BJ (cell line): Measurements from ENCODE around the gene EPB41. TPM values are rescaled to one million over a fixed set of nuclear protein-coding genes. Genes with fewer than 3 reads are reported as not detected.
A peak's percentile ranks its signal among the peaks of the same experiment; 100 is the strongest.

Experiments
- CTCF ChIA-PET: fragments of 350-600 bp; formaldehyde crosslinking; extraction: SDS; loops from one replicate; lab custom pipeline; 2021; ENCODE audit warnings: antibody characterized with exemption, inconsistent platforms; lab: Yijun Ruan, JAX
- POLR2A ChIA-PET: fragments of 300-600 bp; sonication (Branson Sonifier 250); formaldehyde crosslinking; extraction: SDS; loops from one replicate; lab custom pipeline; 2021; ENCODE audit warnings: antibody characterized with exemption; lab: Charles Lee
- DNase-seq: peaks from one replicate; pipeline ENCODE4 v3.0.0-alpha.2; 2011; ENCODE audit warnings: low read depth
- H3K27me3 ChIP-seq: 2 replicates; pipeline ENCODE4 v1.6.0; 2011; ENCODE audit warnings: low read length; ENCODE audit not compliant: control insufficient read depth, insufficient read depth
- H3K36me3 ChIP-seq: 2 replicates; pipeline ENCODE4 v1.5.1; 2011; ENCODE audit warnings: low read length; ENCODE audit not compliant: control insufficient read depth, insufficient read depth
- H3K4me3 ChIP-seq: 2 replicates; pipeline ENCODE4 v1.5.1; 2011; ENCODE audit warnings: low read depth, mild to moderate bottlenecking, control low read depth, low read length
- polyA plus RNA-seq: library from polyadenylated mRNA; depleted of rRNA; stranded (reverse); fragments of >200 nt; gene quantifications from 2 replicates; pipeline ENCODE4 v1.2.3, GENCODE V29; 2011
- TF ChIP-seq, protein P1 (sequence below): IDR thresholded peaks from 2 replicates; pipeline ENCODE4 v1.5.1; 2011; ENCODE audit warnings: low read depth, mild to moderate bottlenecking, control low read depth, inconsistent platforms, low read length, moderate library complexity; ENCODE audit not compliant: insufficient read depth

EPB41 gene
- polyA plus RNA-seq, 1 experiment = 7.5 TPM

DNA sequence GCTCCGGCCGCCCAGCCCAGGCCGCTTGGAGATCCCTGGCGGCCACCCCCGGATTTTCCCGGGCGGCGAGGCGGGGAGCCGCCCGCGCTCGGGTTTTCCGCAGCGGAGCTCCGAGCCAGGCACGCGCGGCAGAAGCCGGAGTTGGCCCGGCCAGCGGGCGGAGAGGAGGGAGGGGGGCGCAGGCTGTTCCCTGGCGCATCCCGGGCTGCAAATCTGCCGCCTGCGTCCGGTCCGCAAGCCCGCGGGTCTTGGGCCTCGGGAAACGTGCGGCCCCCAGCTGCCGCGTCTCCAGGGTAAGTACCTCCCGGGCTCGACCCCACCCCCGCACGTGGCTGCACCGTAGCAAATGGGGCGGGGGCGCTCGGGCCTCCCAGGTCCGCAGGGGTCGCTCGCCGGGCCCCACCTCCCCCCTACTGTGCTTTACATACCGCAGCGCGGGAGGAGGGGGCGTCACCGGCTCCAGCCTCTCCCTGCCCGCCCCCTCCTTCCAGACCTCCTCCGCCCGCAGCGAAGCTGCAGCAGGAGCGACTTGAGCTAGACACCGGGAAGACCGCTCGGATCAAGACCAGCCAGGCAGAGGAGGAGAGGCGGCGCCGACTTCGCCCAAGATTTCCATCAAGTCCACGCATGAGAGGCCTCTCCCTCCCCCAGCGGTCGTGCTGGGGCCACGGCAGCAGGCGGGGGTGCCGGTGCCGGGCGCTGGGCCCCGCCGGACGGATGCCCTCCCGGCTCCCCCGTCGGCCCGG is 207.7 kb downstream of the EPB41 start:
- H3K27me3 ChIP-seq = no peaks in the 10 kb centered on the region
- TF ChIP-seq, protein P1, sequence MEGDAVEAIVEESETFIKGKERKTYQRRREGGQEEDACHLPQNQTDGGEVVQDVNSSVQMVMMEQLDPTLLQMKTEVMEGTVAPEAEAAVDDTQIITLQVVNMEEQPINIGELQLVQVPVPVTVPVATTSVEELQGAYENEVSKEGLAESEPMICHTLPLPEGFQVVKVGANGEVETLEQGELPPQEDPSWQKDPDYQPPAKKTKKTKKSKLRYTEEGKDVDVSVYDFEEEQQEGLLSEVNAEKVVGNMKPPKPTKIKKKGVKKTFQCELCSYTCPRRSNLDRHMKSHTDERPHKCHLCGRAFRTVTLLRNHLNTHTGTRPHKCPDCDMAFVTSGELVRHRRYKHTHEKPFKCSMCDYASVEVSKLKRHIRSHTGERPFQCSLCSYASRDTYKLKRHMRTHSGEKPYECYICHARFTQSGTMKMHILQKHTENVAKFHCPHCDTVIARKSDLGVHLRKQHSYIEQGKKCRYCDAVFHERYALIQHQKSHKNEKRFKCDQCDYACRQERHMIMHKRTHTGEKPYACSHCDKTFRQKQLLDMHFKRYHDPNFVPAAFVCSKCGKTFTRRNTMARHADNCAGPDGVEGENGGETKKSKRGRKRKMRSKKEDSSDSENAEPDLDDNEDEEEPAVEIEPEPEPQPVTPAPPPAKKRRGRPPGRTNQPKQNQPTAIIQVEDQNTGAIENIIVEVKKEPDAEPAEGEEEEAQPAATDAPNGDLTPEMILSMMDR = no peak
- peak overlapping the region; percentile 79 for H3K4me3 ChIP-seq
- ChIA-PET CTCF (interaction anchor here (0.6 to 2.9 kb wide), 14 partner anchors 9 to 242 kb away, joined by 3 to 16 read pairs (median 4); partner anchors contain the start of gene SRSF4), POLR2A (interaction anchor here (0.6 kb wide), 3 partner anchors 60 to 240 kb away, joined by 3 to 4 read pairs (median 3); partner anchors contain the start of gene SRSF4)
- DNase-seq = no peak
- H3K36me3 ChIP-seq = peaks cover 7% of the 10 kb centered on the region

DNA sequence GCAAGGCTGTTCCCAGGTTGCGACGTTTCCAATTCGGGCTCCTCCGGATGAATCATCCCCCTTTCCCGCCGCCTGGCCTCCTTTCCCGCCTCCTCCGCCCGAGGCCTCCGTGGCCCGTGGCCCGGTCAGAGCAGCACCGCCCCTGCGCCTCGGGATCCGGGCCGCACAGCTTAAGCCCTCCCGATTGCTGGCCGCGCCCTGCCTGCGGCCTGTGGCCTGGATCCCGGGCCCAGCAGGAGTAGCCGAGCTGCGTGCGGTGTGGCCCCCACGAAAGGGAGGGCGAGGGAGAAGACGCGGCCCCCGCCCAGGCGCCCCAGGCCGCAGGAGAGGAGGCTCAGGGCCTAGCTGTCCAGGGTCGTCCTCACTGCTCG is 208.3 kb downstream of the EPB41 start:
- ChIA-PET CTCF (interaction anchor here (0.6 to 2.9 kb wide), 6 partner anchors 10 to 242 kb away, joined by 3 to 16 read pairs (median 9); no protein-coding TSS in a partner anchor), POLR2A (interaction anchor here (0.6 kb wide), 3 partner anchors 59 to 241 kb away, joined by 3 to 4 read pairs (median 3); partner anchors contain the start of gene SRSF4)
- Histone ChIP-seq H3K27me3 (no peaks in the 10 kb centered on the region), H3K4me3 (peak overlapping the region; percentile 79), H3K36me3 (peaks cover 7% of the 10 kb centered on the region)
- TF ChIP-seq, protein P1 = no peak
- DNase-seq = peak; percentile 32

DNA sequence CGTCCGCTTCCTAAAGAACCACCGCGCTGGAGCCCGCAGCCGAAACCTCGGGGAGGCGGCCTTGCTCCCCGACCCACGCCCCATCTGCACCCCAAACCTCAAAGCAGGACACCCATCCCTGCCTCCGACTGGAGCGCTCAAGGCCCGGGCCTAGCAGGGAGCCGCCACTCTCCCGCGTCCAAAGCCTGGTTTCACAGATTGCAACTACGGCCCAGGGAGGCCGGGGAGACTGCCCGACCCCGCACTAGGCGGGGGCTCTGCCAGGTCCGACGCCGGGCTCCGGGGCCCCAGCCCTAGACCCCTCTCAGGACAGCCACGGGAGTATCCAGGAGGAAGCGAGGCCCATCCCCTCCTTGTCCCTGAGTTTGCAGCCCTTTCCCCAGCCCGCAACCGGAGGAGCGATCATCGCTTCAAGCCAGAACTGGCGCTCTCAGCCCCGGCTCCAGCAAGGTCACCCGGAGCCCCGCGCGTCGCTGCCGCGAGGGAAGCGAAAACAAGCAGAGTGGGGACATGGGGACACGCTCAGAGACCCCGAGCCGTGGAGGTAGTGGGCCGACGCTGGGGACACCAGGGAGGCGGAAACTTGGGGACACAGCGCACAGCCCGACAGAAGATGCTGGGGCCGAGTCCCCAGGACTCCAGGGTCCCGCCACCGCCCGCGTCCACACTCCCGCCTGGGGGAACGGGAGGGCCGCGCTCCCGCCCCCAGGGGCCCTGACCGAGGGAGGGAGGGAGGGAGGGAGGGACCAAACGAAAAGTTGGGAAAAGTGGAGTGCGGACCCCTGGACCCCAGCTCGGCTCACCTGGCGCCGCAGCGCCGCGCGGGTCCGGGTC is 208.9 kb downstream of the EPB41 start:
- Histone ChIP-seq H3K36me3 (peaks cover 7% of the 10 kb centered on the region), H3K27me3 (0 out of 2 replicates have a peak, but pooled peaks cover 2% of the 10 kb centered on the region), H3K4me3 (peak overlapping the region; percentile 79)
- no peak for DNase-seq
- CTCF ChIA-PET = interaction anchor here (0.6 to 2.9 kb wide), 7 partner anchors 10 to 90 kb away, joined by 3 to 16 read pairs (median 8); no protein-coding TSS in a partner anchor
- POLR2A ChIA-PET = interaction anchor here (0.5 kb wide), 1 partner anchor 151 kb away, joined by 4 read pairs; no protein-coding TSS in a partner anchor
- TF ChIP-seq, protein P1 = no peak

DNA sequence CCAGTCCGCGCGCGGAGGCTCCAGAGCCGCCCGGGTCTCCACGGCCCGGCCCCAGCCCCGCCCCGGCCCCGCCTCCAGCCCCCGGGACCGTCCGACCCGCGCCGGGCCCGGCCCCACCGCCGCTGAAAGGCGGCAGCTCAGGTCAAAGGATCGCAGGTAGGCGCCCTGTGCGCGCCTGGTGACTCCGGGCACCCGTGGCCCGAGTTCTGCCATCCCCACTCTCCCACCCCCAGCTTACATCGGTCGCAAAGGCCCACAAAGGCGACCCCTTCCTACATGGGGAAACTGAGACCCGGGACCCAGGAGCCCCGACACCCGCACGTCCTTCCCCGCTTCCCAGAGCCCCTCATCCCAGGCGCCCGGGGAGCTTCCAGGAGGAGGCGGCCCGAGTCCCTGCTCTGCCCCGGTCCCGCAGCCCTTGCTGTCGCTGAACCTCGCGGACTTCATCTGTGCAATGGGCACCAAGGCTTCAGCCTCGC is 209.6 kb downstream of the EPB41 start, which contains the start of gene TMEM200B:
TSS of gene TMEM200B (minus strand) at position 17 of the 479 bp plus-strand sequence. CDS start 2,075 bp downstream, outside the sequence.
- H3K36me3 ChIP-seq = peaks cover 7% of the 10 kb centered on the region
- H3K4me3 ChIP-seq = peak within 1 kb of the TSS; percentile 79
- no peak for DNase-seq
- H3K27me3 ChIP-seq = 0 out of 2 replicates have a peak, but pooled peaks cover 2% of the 10 kb centered on the region
- TF ChIP-seq, protein P1 = no peak
- ChIA-PET POLR2A (interaction anchor here (0.5 kb wide), 1 partner anchor 151 kb away, joined by 4 read pairs; no protein-coding TSS in a partner anchor), CTCF (interaction anchor here (0.6 to 2.8 kb wide), 7 partner anchors 17 to 90 kb away, joined by 3 to 16 read pairs (median 4); no protein-coding TSS in a partner anchor)
